ENCODE results near the gene WDR1. TPM values are rescaled to one million over a fixed set of nuclear protein-coding genes. Genes with fewer than 3 reads are reported as not detected.

The WDR1 gene
- total RNA-seq, 2 experiments from 2014 or later: 371 to 372 TPM

DNA sequence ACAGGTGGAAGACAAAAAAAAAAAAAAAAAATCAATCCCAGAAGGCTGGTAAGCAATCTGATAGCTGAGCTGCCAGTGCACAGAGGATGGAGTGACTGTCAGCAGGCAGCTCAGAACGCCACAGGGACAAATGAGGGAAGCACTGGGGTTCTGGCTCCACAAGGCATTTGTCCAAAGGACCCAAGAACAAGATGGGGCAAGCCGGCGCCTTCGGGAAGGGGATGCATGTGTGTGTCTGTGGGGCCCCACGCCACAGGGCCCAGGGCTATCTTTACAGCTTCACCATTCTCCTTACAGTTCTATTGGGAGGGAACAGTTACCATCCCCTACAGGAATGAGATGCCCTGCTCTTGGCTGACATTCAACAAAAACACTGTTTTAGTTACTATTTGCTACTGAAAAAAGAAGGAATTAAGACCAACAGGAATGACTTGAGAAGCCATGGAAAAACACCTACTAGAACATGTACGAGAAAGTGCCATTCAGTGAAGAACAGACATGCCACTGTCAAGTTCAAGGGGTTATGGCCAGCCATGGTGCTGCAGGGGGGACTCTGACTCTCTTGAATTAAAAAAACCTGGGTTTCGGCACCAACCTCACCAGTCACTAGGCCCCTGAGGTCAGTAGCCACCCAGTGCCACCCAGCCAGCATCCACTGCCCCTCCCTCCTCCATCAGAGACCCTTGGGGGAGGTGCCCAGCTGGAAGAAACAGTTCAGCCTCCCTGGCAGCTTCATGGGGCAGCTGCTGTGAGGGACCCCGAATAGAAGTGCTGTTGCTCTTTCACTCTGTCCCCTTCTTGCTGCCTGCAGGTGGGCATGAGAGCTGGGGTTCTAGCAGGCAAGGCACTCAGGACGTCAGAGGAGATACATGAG lies 18.5 kb downstream of the WDR1 start:
- H3K9me3 Mint-ChIP-seq: no peaks in the 10 kb centered on the region
- peaks cover 42% of the 10 kb centered on the region for H3K36me3 Mint-ChIP-seq
- POLR2A ChIA-PET: interaction anchor here (0.7 to 7.2 kb wide), 5 partner anchors 10 to 297 kb away, joined by 3 to 104 read pairs (median 4); partner anchors contain the start of gene WDR1
- no peak overlapping the region for H3K4me3 Mint-ChIP-seq
- H3K27me3 Mint-ChIP-seq: no peaks in the 10 kb centered on the region
- H3K4me1 Mint-ChIP-seq: peaks cover 92% of the 10 kb centered on the region
- H3K27ac Mint-ChIP-seq: peak overlapping the region; percentile 87
- ATAC-seq (ENCODE audit: low read depth) (no peak), DNase-seq (no peak)

DNA sequence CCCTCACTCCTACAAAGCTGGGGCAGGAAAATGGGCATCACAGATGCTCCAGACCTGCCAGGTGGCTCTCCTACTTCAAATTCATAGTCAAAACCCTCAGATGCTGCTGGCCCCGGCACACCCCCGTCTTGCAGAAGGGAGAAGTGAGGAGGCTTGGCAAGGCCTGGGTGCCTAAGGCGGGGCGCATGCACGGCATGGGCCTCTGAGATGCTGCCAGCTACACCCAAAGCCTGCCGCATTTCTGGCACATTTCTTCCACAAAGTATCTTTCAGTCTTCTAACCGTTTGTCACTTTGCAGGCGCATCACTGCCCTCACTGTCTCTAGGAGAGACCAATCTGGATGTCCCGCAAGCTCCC lies 19.6 kb downstream of the WDR1 start:
- H3K4me3 Mint-ChIP-seq: peak overlapping the region; percentile 68
- H3K27me3 Mint-ChIP-seq: no peaks in the 10 kb centered on the region
- H3K9me3 Mint-ChIP-seq: no peaks in the 10 kb centered on the region
- H3K27ac Mint-ChIP-seq: peak overlapping the region; percentile 91
- peaks cover 90% of the 10 kb centered on the region for H3K4me1 Mint-ChIP-seq
- ATAC-seq (ENCODE audit: low read depth) (no peak), DNase-seq (peak; percentile 41)
- POLR2A ChIA-PET: interaction anchor here (1.1 to 7.2 kb wide), 4 partner anchors 11 to 84 kb away, joined by 4 to 104 read pairs (median 22); partner anchors contain the start of gene WDR1
- H3K36me3 Mint-ChIP-seq: peaks cover 45% of the 10 kb centered on the region

DNA sequence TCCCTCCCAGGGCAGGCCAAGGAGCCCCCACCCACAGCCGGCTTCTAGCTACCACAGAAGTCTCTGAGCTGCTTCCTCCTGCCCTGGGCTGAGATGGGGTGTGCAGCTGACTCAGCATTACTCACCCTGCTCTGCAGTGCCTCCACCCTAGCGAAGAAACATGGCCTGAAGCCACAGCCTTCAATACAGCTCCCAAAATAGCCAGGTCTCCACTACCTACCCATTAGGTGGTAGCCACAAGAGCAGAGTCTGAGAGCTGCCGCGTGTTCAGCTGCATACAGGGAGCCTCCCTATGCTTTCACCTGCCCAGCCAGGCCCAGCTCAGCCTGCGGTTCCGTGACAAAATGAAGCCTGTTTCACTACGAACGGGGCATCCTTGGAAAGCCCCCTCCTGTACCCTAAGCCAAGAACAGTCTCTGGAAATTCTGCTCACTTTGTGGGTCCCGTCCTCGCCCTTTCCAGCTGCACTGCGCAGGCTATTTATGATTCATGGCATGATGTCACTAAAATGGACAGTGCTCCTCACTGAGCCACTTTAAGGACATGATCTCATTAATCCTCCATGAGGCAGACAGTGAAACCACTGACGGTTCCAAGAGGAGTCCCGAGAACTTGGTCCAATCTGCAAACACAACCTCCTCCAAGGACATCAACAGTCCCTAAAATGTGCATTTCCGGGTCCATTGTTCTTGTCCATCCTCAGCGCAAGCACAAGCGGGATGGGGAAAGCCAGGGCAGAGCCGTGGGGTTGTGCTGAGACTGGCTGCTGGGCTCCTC lies 20.2 kb downstream of the WDR1 start:
- peak; percentile 71 for DNase-seq
- POLR2A ChIA-PET: interaction anchor here (0.9 to 7.2 kb wide), 8 partner anchors 7 to 360 kb away, joined by 3 to 104 read pairs (median 4); partner anchors contain the start of genes WDR1 and ZNF518B

DNA sequence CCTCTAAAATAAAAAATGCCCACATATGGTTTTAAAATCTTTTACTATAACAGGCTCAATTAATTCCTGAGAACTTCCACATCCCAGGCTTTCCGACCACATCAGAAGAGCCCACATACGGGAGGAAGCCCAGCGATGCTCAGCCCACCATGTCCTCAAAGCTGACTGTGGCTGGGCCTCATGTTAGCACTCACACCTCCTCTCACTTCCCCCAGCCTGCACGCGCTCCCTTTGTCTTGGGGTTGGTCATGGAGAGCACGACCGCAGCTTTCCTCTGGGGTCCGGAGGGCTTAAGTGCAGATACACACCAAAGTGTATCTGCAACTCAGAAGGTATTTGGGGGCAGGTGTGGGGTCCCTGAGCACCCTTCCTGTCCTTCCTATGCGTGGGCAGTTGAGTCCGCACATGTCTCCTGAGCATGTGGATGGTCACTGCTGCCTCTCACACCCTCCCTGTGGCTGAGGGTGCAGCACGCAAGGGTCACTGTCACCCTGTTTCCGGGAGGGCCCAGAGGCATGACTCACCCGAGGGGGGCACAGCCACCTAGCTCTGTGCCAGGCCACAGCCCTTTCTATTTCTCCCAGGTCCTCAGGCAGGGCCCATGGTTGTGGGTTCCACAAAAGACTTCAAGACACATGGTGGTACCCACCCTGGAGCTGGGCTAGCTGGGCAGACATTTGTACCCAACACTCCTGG lies 21.2 kb downstream of the WDR1 start:
- ATAC-seq (ENCODE audit: low read depth): peak; percentile 10
- peaks cover 39% of the 10 kb centered on the region for H3K36me3 Mint-ChIP-seq
- no peaks in the 10 kb centered on the region for H3K27me3 Mint-ChIP-seq
- DNase-seq: no peak
- H3K4me1 Mint-ChIP-seq: peaks cover 78% of the 10 kb centered on the region
- POLR2A ChIA-PET: interaction anchor here (0.9 to 7.2 kb wide), 8 partner anchors 8 to 361 kb away, joined by 3 to 104 read pairs (median 4); partner anchors contain the start of genes WDR1 and ZNF518B
- peak overlapping the region; percentile 91 for H3K27ac Mint-ChIP-seq
- H3K9me3 Mint-ChIP-seq: no peaks in the 10 kb centered on the region
- peak overlapping the region; percentile 68 for H3K4me3 Mint-ChIP-seq

More for the DNA sequence above, 20.2 kb downstream of the WDR1 start:
- H3K36me3 Mint-ChIP-seq: peaks cover 42% of the 10 kb centered on the region
- peak overlapping the region; percentile 91 for H3K27ac Mint-ChIP-seq
- H3K27me3 Mint-ChIP-seq: no peaks in the 10 kb centered on the region
- H3K4me1 Mint-ChIP-seq: peaks cover 84% of the 10 kb centered on the region
- ATAC-seq (ENCODE audit: low read depth): peak; percentile 83
- no peaks in the 10 kb centered on the region for H3K9me3 Mint-ChIP-seq
- H3K4me3 Mint-ChIP-seq: peak overlapping the region; percentile 68

DNA sequence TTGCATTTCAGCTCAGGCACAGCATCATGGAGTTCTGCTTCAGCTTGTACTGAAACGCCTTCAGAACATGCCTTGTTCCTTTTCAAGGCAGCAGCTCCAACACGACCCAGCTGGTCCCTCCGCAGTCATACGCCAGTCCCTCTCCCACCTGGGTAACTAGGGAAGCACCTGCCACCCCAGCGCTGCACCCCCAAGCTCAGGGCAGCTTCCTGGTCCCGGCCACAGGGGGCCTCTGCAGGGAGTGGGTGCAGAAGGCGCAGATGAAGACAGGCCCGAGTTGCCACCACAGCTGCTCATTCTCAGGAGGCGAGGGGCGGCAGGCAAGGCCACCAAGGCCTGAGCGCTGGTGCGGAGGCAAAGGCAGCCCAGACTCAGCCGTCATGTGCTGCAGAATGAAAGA lies 21.8 kb downstream of the WDR1 start:
- Mint-ChIP-seq H3K9me3 (no peaks in the 10 kb centered on the region), H3K27ac (no peak overlapping the region), H3K36me3 (peaks cover 36% of the 10 kb centered on the region), H3K4me1 (peaks cover 72% of the 10 kb centered on the region), H3K4me3 (peak overlapping the region; percentile 22), H3K27me3 (no peaks in the 10 kb centered on the region)
- no peak for ATAC-seq (ENCODE audit: low read depth)
- POLR2A ChIA-PET: interaction anchor here (1.8 to 7.2 kb wide), 4 partner anchors 13 to 362 kb away, joined by 4 to 104 read pairs (median 23); partner anchors contain the start of genes WDR1 and ZNF518B
- peak; percentile 42 for DNase-seq

DNA sequence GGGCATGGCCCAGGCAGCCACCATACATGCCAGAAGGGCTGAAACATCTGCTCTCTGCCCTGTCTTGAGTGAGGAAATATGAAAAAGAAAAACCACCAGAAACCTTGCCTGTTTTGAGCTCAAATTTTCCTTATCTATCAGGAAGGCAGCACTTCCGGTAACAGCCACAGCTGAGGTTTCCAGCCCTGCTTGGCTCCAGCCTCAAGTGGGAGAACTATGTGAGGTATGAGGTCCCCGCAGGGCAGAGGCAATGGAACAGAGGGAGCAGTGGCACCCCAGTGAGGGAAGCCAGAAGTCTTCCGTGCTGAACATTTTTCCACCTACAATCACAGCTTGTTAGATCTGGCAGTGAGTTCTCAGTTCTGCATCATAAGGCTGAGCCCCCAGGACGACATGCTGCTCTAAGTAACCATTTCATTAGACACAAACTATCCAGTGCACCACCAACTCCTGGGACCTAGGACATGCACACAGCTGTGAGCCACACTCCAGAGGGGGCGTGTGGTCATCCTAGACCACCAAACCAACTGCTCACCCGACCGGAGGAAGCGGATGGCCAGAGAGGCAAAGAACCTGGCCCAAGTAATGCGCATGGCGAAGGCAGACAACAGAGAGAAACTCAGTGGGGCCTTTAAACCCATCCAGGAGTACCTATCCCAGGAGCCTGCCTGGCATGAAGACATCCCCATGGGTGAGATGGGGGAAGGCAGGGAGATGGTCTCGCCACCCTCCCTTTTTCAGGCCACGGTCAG lies 22.6 kb downstream of the WDR1 start:
- H3K9me3 Mint-ChIP-seq: no peaks in the 10 kb centered on the region
- H3K27ac Mint-ChIP-seq: peak overlapping the region; percentile 82
- no peak for DNase-seq
- H3K36me3 Mint-ChIP-seq: peaks cover 30% of the 10 kb centered on the region
- ATAC-seq (ENCODE audit: low read depth): peak; percentile 8
- peaks cover 64% of the 10 kb centered on the region for H3K4me1 Mint-ChIP-seq
- POLR2A ChIA-PET: interaction anchor here (2.3 to 7.2 kb wide), 3 partner anchors 14 to 24 kb away, joined by 6 to 104 read pairs (median 40); partner anchors contain the start of gene WDR1
- peak overlapping the region; percentile 65 for H3K4me3 Mint-ChIP-seq
- H3K27me3 Mint-ChIP-seq: no peaks in the 10 kb centered on the region

DNA sequence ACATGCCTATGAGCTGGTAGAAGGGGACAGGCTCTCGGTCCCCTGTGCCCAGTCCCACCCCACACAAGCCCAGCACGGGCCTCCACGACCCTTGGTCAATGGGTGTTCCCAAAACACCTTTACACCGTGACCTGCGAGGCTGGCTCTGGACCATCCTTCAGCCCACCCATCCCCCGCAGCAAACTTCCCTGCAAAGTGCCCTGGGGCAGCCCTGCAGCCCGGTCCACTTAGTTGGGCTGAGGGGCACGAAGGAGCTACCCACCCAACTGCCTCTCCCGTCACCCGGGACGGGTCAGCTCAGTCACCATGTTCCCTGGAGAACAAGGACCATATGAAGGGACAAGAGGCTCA lies 23.4 kb downstream of the WDR1 start:
- Mint-ChIP-seq H3K4me3 (peak overlapping the region; percentile 65), H3K36me3 (peaks cover 26% of the 10 kb centered on the region), H3K4me1 (peaks cover 57% of the 10 kb centered on the region), H3K9me3 (no peaks in the 10 kb centered on the region), H3K27me3 (no peaks in the 10 kb centered on the region), H3K27ac (peak overlapping the region; percentile 82)
- ATAC-seq (ENCODE audit: low read depth): no peak
- DNase-seq: no peak
- POLR2A ChIA-PET: interaction anchor here (2.3 to 7.2 kb wide), 3 partner anchors 15 to 25 kb away, joined by 6 to 104 read pairs (median 40); partner anchors contain the start of gene WDR1

DNA sequence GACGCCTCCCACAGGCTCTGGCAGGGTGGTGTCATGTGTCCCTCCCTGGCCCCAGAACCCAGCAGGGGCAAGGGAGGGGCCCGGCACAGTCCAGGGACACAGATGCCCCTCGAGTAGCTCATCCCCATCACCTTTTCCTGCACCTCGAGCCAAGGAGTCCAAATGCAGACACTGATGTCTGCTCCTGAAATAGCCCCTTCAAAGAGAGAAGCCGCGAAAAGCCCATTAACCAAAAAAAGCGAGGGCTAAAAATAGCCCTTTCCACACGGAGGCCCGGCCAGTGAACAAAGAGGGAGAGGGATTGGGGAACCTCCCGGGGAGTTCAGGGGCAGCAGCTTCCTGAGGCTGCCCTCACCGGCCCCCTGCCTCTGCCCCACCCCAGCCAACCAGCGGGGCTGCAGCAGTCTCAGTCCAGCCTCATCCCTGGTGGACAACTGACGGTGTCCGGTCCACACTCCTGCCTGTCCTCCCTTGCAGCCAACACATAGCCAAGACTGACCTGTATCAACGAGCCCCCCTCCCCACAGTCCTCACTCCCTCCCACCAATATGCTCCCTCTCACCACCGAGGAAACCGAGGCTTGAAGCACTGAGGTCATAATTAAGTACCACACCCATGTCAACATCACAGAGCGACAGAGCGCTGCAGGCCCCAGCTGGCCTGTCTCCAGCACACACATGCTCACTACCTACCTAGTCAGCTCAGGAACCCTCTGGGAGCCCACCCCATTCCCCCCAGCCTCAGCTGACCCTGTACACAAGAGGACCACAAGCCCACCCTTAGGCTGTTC lies 23.9 kb downstream of the WDR1 start:
- H3K4me1 Mint-ChIP-seq: peaks cover 53% of the 10 kb centered on the region
- DNase-seq (no peak), ATAC-seq (ENCODE audit: low read depth) (no peak)
- POLR2A ChIA-PET: interaction anchor here (2.3 to 7.2 kb wide), 3 partner anchors 15 to 25 kb away, joined by 6 to 104 read pairs (median 40); partner anchors contain the start of gene WDR1
- peaks cover 30% of the 10 kb centered on the region for H3K36me3 Mint-ChIP-seq
- H3K9me3 Mint-ChIP-seq: no peaks in the 10 kb centered on the region
- no peaks in the 10 kb centered on the region for H3K27me3 Mint-ChIP-seq
- H3K27ac Mint-ChIP-seq: peak overlapping the region; percentile 82
- H3K4me3 Mint-ChIP-seq: peak overlapping the region; percentile 41

DNA sequence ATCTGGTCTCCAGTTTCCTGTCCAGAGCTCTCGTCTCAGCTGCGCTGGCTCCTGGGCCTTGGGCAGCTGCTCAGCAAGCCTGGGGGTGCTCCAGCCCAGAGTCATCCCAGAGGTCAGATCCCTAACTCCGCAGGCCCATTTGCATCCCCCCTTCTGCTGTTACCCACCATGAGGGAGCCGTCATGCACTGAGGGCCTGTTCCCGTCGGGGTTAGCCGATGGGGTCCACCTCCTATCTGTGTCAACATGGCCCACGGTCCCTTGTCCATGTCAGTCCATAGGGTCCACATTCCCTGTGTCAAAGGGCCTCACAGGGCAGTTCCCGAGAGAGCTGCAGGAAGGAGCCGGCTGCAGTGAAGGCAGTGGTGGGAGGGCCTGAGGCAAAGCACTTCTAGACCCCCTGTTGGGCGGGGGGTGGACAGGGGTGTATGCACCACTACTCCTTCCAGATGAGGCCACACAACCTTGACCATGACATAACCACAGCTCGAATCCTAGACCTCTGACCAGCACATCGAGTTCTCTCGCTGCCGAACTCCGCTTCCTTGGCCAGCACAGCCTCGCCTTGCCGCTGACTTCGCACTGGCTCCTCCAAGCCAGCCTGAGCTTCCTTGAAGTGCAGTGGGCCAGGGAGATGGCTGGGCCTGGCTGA lies 24.9 kb downstream of the WDR1 start:
- ATAC-seq (ENCODE audit: low read depth): no peak
- Mint-ChIP-seq H3K27ac (peak overlapping the region; percentile 82), H3K4me3 (no peak overlapping the region), H3K27me3 (no peaks in the 10 kb centered on the region), H3K36me3 (peaks cover 33% of the 10 kb centered on the region), H3K4me1 (peaks cover 43% of the 10 kb centered on the region), H3K9me3 (no peaks in the 10 kb centered on the region)
- DNase-seq: no peak
- POLR2A ChIA-PET: interaction anchor here (0.8 to 7.2 kb wide), 2 partner anchors 25 to 26 kb away, joined by 3 to 104 read pairs; partner anchors contain the start of gene WDR1

DNA sequence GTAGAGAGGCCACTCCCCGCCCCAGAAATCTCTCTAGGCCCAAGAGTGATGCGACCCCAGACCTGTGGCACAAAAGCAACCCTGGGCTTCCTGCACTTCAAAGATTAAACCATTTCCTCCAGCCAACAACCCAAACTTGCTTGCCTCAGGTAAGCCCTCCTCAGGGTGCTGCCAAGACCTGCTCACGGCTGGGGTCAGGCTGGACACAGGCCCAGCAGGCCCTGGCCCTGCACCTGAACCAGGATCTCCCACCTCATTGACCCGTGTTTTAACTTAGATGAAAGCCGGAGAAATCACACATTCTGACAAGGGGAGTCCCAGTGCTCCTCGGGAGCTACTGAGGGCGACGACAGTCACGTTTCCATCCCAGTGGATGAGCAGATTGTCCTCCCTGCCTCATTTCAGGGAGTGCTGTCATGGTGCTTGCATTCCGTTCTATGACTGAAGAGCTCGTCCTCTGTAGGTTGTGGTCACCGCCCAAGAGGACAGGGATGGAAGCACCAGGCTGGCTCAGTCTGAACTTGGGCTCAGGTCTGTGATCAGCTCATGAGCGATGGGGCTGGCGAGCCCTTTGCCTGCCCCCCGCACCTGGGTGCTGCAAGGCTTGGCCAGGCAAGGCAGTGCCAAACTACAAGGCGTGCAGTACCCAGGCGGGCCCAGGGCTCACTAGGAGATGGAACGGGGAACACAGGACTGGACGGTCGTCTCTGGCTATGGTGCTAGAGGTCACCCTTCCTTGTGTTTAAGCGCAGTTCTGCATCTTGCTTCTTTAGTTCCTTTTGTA lies 25.9 kb downstream of the WDR1 start:
- H3K4me1 Mint-ChIP-seq: peaks cover 35% of the 10 kb centered on the region
- POLR2A ChIA-PET: interaction anchor here (0.8 to 1.0 kb wide), 2 partner anchors 18 to 26 kb away, joined by 3 to 5 read pairs; partner anchors contain the start of gene WDR1
- no peak overlapping the region for H3K4me3 Mint-ChIP-seq
- H3K36me3 Mint-ChIP-seq: peaks cover 32% of the 10 kb centered on the region
- H3K27me3 Mint-ChIP-seq: no peaks in the 10 kb centered on the region
- H3K9me3 Mint-ChIP-seq: no peaks in the 10 kb centered on the region
- DNase-seq (no peak), ATAC-seq (ENCODE audit: low read depth) (no peak)
- peak overlapping the region; percentile 25 for H3K27ac Mint-ChIP-seq
